ENCODE results near the gene ST3GAL5.

Gene ST3GAL5

DNA sequence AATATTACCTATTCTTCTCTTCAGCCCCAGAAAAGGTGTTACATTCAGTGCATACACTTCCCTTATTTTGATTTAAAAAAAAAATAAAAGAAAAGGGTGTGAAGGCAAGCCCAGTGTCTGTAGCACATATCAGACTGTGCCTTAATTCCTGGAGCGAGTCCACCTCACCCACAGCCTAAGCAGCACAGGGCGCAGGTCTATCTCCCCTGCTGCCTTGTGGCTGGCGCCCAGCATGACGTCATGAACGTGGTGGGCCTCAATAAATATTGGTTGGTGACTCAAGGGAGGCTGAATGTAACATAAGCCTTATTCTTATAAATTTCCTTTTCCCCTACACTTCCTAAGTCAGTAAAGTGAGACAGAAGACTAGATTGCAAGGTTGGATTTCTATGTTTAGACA lies 26.4 kb downstream of the ST3GAL5 start:
- no peak for DNase-seq (ENCODE audit: extremely low read depth, insufficient read length)
- TF ChIP-seq, protein P1, sequence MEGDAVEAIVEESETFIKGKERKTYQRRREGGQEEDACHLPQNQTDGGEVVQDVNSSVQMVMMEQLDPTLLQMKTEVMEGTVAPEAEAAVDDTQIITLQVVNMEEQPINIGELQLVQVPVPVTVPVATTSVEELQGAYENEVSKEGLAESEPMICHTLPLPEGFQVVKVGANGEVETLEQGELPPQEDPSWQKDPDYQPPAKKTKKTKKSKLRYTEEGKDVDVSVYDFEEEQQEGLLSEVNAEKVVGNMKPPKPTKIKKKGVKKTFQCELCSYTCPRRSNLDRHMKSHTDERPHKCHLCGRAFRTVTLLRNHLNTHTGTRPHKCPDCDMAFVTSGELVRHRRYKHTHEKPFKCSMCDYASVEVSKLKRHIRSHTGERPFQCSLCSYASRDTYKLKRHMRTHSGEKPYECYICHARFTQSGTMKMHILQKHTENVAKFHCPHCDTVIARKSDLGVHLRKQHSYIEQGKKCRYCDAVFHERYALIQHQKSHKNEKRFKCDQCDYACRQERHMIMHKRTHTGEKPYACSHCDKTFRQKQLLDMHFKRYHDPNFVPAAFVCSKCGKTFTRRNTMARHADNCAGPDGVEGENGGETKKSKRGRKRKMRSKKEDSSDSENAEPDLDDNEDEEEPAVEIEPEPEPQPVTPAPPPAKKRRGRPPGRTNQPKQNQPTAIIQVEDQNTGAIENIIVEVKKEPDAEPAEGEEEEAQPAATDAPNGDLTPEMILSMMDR (IDR thresholded peaks at IDR 0.05; ENCODE audit: insufficient read depth, low read length, poor library complexity, severe bottlenecking) = no peak
- H3K36me3 ChIP-seq (ENCODE audit: control insufficient read depth, insufficient read depth, low read length) = no peaks in the 10 kb centered on the region

GRCh38 chr2:85861650-85862049 lies 27.1 kb downstream of the ST3GAL5 start:
- TF ChIP-seq, protein P1 (IDR thresholded peaks at IDR 0.05; ENCODE audit: insufficient read depth, low read length, poor library complexity, severe bottlenecking) = no peak
- Histone ChIP-seq H3K4me3 (replicated peaks; ENCODE audit: low read depth, low read length) (no peak overlapping the region), H3K36me3 (ENCODE audit: control insufficient read depth, insufficient read depth, low read length) (no peaks in the 10 kb centered on the region), H3K27me3 (replicated peaks; ENCODE audit: control insufficient read depth, insufficient read depth, low read length) (no peaks in the 10 kb centered on the region)
- no peak for DNase-seq (ENCODE audit: extremely low read depth, insufficient read length)

More for the DNA sequence above, 26.4 kb downstream of the ST3GAL5 start:
- no peak overlapping the region for H3K4me3 ChIP-seq (replicated peaks; ENCODE audit: low read depth, low read length)
- H3K27me3 ChIP-seq (replicated peaks; ENCODE audit: control insufficient read depth, insufficient read depth, low read length) = no peaks in the 10 kb centered on the region

GRCh38 chr2:85861180-85861579 lies 27.6 kb downstream of the ST3GAL5 start:
- TF ChIP-seq, protein P1 (IDR thresholded peaks at IDR 0.05; ENCODE audit: insufficient read depth, low read length, poor library complexity, severe bottlenecking) = no peak
- Histone ChIP-seq H3K36me3 (ENCODE audit: control insufficient read depth, insufficient read depth, low read length) (no peaks in the 10 kb centered on the region), H3K4me3 (replicated peaks; ENCODE audit: low read depth, low read length) (no peak overlapping the region), H3K27me3 (replicated peaks; ENCODE audit: control insufficient read depth, insufficient read depth, low read length) (no peaks in the 10 kb centered on the region)
- DNase-seq (ENCODE audit: extremely low read depth, insufficient read length) = peak; percentile 55

DNA sequence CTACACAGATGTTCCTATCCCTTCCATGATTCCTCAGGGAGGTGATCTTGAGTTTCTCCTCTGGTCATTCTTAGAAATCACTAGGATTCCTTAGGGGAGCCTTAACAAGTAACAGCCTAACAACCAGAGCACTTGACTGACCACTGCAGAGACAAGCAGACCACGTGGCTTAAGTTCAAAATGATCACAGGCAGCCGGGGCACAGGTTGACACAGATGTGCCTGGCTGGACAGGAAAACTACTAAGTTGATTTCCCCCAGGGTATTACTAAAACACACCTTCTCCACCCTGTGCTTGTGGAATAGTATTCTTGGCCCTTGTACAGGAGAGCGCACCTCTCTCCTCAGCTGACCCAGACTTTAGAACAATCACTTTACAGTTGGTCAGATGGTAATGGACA lies 29.9 kb downstream of the ST3GAL5 start:
- Histone ChIP-seq H3K36me3 (ENCODE audit: control insufficient read depth, insufficient read depth, low read length) (no peaks in the 10 kb centered on the region), H3K4me3 (replicated peaks; ENCODE audit: low read depth, low read length) (no peak overlapping the region), H3K27me3 (replicated peaks; ENCODE audit: control insufficient read depth, insufficient read depth, low read length) (no peaks in the 10 kb centered on the region)
- TF ChIP-seq, protein P1 (IDR thresholded peaks at IDR 0.05; ENCODE audit: insufficient read depth, low read length, poor library complexity, severe bottlenecking) = no peak
- no peak for DNase-seq (ENCODE audit: extremely low read depth, insufficient read length)

DNA sequence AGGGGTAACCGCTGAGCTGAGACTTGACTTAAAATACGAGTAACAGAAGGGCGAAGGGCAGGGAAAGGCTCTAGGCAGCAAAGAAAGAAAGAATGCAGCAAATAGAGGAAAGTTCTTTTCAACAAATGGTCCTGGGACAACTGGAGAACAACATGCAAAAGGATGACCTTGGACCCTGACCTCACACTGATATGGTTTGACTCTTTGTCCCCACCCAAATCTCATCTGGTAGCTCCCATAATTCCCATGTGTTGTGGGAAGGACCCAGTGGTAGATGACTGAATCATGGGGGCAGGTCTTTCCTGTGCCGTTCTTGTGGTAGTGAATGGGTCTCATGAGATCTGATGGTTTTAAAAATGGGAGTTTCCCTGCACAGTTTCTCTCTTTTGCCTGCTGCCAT lies 33.9 kb downstream of the ST3GAL5 start:
- Histone ChIP-seq H3K27me3 (replicated peaks; ENCODE audit: control insufficient read depth, insufficient read depth, low read length) (no peaks in the 10 kb centered on the region), H3K36me3 (ENCODE audit: control insufficient read depth, insufficient read depth, low read length) (no peaks in the 10 kb centered on the region), H3K4me3 (replicated peaks; ENCODE audit: low read depth, low read length) (no peak overlapping the region)
- DNase-seq (ENCODE audit: extremely low read depth, insufficient read length) = no peak
- TF ChIP-seq, protein P1 (IDR thresholded peaks at IDR 0.05; ENCODE audit: insufficient read depth, low read length, poor library complexity, severe bottlenecking) = no peak

- no peak overlapping the region for H3K4me3 ChIP-seq (replicated peaks; ENCODE audit: low read depth, low read length)
- TF ChIP-seq, protein P1 (IDR thresholded peaks at IDR 0.05; ENCODE audit: insufficient read depth, low read length, poor library complexity, severe bottlenecking) = no peak
- H3K27me3 ChIP-seq (replicated peaks; ENCODE audit: control insufficient read depth, insufficient read depth, low read length) = no peaks in the 10 kb centered on the region
- no peaks in the 10 kb centered on the region for H3K36me3 ChIP-seq (ENCODE audit: control insufficient read depth, insufficient read depth, low read length)
- DNase-seq (ENCODE audit: extremely low read depth, insufficient read length) = peak; percentile 59
Measured at GRCh38 chr2:85854166-85854509, 34.7 kb downstream of the ST3GAL5 start.

All from GM06990 (cell line).